AG09309 (cell line): ENCODE results near the gene SMAP2.
"Not testable (repeated sequence)": the region's sequence is repeated elsewhere in the genome, so short reads cannot be mapped to it uniquely, and the experiment has no call there.

Experiments
- DNase-seq: peaks from one replicate; pipeline ENCODE4 v3.0.0-alpha.2; 2010; ENCODE audit warnings: low read depth
- H3K4me3 ChIP-seq: 2 replicates; pipeline ENCODE4 v1.5.1; 2011; ENCODE audit warnings: mild to moderate bottlenecking, low read depth, low read length, moderate library complexity; ENCODE audit not compliant: control insufficient read depth
- TF ChIP-seq, protein P1 (sequence below): IDR thresholded peaks from 2 replicates; pipeline ENCODE4 v1.5.1; 2011; ENCODE audit warnings: mild to moderate bottlenecking, low read depth, low read length, inconsistent platforms; ENCODE audit not compliant: insufficient read depth, control insufficient read depth; ENCODE audit errors: missing control alignments

SMAP2 gene

DNA sequence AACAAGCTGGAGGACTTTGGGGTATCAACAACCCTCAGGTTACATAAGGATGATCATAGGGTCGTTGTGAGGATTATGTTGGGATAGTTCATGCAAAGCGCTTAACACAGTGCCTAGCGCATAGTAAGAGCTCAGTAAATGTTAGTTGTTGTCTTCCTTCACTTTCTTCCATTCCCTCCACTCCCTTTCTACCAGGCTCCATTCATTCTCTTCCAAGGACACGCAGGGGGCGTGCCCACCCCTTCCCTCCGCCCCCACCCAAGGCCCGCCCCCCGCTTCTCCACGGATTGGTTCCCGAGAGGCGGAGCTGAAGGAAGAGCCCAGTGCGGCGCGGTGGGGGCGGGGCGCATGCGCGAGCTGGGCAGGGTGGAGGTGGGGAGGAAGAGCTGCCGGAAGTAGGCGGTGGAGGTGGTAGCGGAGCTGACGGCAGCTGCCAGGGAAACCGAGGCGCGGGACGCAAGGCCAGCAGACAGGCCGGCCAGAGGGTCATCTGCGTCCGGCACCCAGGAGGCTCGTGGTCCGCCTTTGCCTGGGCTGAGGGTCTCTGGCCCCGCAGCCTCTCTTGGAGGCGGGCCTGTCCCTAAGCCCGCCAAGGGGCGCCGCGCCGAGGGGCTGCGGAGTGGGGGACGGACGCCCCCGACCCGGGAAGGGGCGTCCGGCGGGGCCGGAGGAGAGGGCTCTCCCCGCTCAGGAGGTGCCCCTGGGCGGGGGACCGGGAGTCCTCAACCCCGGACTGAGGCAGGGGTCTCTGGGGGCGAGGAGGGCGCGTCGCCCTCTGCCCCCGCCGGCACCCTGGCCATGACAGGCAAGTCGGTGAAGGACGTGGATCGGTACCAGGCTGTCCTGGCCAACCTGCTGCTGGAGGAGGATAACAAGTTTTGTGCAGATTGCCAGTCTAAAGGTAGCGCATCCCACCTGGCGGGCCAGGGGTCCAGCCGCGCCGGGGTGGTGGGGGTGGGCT lies at the start of gene SMAP2:
Gene SMAP2, plus strand, starts transcription at position 405 of the 961 bp plus-strand sequence. Its CDS starts 394 bp downstream, at position 799.
- peak; percentile 66 for DNase-seq
- TF ChIP-seq, protein P1, sequence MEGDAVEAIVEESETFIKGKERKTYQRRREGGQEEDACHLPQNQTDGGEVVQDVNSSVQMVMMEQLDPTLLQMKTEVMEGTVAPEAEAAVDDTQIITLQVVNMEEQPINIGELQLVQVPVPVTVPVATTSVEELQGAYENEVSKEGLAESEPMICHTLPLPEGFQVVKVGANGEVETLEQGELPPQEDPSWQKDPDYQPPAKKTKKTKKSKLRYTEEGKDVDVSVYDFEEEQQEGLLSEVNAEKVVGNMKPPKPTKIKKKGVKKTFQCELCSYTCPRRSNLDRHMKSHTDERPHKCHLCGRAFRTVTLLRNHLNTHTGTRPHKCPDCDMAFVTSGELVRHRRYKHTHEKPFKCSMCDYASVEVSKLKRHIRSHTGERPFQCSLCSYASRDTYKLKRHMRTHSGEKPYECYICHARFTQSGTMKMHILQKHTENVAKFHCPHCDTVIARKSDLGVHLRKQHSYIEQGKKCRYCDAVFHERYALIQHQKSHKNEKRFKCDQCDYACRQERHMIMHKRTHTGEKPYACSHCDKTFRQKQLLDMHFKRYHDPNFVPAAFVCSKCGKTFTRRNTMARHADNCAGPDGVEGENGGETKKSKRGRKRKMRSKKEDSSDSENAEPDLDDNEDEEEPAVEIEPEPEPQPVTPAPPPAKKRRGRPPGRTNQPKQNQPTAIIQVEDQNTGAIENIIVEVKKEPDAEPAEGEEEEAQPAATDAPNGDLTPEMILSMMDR, result no peak
- peak within 1 kb of the TSS; percentile 98 for H3K4me3 ChIP-seq

DNA sequence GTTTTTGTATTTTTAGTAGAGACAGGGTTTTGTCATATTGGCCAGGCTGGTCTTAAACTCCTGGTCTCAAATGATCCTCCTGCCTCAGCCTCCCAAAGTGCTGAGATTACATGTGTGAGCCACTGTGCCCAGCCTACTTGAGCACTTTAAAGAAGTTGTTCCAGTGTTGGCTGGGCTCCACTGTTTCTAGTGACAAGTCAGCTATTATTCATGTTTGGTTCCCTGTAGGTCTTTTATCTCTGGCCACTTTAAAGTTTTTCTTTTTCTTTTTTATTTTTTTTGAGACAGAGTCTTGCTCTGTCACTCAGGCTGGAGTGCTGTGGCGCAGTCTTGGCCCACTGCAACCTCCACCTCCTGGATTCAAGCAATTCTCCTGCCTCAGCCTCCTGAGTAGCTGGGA lies 42.1 kb upstream of the SMAP2 start:
- DNase-seq, H3K4me3 ChIP-seq: not testable (repeated sequence)

DNA sequence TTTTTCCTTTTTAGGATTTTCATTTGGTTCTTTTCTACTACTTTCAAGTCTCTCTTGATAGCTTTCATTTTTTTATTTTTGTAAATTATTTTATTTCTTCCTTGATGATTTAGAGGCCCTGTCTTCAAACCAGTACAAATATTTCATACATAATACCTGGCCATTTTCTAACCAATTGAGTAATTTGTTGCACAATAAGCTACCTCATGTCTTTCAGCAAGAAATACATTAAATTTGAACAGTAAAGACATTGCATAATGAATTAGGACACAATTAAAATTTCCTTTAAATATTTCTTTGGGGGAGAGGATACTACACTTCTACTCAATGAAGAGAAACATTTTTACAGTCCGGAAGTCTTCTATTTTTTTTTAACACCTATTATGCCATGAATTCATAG lies 40.8 kb upstream of the SMAP2 start:
- DNase-seq, result no peak
- TF ChIP-seq, protein P1, result no peak
- no peak overlapping the region for H3K4me3 ChIP-seq

DNA sequence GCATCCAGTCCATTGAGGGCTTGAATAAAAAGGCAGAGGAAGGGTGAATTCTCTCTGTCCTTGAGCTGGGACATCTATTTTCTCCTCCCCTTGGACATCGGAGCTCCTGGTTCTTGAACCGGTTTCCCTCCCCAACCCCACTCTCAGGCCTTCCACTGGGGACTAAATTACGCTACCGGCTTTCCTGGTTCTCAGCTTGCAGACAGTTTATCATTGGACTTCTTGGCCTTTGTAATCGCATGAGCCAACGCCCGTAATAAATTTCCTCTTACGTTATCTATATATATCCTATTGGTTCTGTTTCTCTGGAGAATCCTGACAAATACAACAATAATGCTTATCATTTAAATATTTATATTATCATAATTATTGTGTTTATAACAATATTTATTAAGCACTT lies 36.1 kb upstream of the SMAP2 start:
- no peak overlapping the region for H3K4me3 ChIP-seq
- no peak for DNase-seq
- TF ChIP-seq, protein P1, result no peak

DNA sequence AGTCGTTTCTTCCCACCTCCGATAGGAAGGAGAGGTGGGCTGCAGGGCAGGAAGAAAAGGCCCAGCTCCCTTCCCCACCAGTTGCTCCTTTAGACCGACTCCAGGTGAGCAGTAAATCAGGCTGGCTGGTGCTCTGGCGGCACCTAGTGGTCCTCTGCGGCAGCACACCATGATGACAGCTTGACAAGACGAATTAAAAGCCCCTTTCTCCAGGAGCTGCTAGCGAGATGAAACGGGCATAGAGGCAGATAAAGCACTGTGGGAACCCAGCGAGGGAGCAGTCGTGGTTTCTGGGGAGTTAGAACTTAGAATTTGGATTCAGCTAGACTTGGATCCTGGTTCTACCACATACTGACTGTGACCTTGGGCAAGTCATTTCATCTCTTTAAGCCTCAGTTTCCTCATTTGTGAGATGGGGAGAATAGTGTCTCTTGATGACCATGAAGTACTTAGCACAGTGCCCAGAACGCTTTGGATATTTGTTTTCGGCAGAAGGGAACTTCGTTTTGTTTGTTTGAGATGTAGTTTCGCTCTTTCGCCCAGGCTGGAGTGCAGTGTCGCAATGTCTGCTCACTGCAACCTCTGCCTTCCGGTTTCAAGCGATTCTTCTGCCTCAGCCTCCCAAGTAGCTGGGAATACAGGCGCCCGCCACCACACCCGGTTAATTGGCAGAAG lies 34.6 kb upstream of the SMAP2 start:
- TF ChIP-seq, protein P1, result peak; percentile 99
- no peak overlapping the region for H3K4me3 ChIP-seq
- DNase-seq, result no peak

DNA sequence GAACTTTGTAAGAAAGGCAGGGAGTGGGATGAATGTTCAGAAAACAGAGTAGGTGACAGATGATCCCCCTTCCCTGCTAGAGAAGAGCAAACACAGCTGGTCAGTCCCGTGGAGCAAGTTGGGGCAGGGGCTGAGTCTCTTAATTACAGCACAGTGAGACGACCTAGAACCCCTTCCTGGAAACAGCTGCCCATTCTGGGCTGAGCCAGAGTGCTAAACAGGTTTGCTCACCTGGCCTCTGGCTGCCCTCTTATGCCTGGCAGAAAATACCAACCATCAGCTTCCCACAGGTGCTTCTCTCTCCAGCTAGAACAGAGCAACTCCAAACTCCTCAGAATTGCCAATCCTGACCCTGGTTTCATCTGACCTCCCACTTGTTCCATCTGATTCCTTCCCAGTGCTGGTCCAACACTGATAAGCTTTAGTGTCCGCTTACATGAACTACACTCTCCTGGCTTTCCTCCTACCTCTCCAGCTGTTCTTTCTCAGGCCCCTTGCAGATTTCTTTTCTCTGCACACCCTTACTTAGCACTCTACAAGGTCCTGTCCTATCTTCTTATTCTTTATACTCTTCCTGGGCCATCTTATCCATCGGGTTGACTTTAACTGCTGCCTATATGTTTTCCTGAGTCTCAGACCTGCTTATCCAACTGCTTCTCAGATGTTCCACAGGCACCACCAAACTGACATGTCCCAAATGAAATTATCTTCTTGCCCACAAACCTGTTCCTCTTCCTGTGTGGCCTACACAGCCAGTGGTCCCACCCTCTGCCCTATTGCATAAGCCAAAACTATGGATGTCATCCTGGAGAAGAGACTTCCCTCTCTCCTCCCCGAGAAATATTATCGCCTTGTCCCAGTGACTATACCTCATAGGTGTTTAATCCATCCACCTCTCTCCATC lies 33.9 kb upstream of the SMAP2 start:
- H3K4me3 ChIP-seq, result no peak overlapping the region
- no peak for DNase-seq
- TF ChIP-seq, protein P1, result no peak
